A549 (cell line): ENCODE measurements around the gene CGN. TPM values are rescaled to one million over a fixed set of nuclear protein-coding genes. Genes with fewer than 3 reads are reported as not detected.
A peak's percentile ranks its signal among the peaks of the same experiment; 100 is the strongest.
"Not testable (repeated sequence)": the region's sequence is repeated elsewhere in the genome, so short reads cannot be mapped to it uniquely, and the experiment has no call there.

Experiments used
- ATAC-seq, 2 experiments: fragments of 200-7000 bp in 1 of 2; fragments of >200 bp in 1 of 2; cut with Nextera tagmentation in 1 of 2; cut with Tn5 transposase in 1 of 2; 3 replicates each; pipeline versions ENCODE4 v1.8.0 to v1.9.1; 2018 to 2020; ENCODE audit warnings: mild to moderate bottlenecking in 1 of 2, moderate library complexity in 1 of 2
- CTCF ChIA-PET: fragments of 300-600 bp; sonication (Branson Sonifier 250); formaldehyde crosslinking; extraction: SDS; loops from one replicate; lab custom pipeline; 2021; ENCODE audit warnings: antibody characterized with exemption, inconsistent platforms; lab: Yijun Ruan, JAX
- POLR2A ChIA-PET: fragments of 350-600 bp; formaldehyde crosslinking; extraction: SDS; loops from one replicate; lab custom pipeline; 2021; ENCODE audit warnings: antibody characterized with exemption, inconsistent platforms; lab: Yijun Ruan, JAX
- DNase-seq, 2 experiments: peaks; one replicate each; pipeline versions ENCODE4 v3.0.0 to v3.0.0-alpha.2; 2011 to 2016; ENCODE audit warnings: low read depth in 1 of 2, low spot score in 1 of 2
- FAIRE-seq: peaks from 2 replicates; lab custom pipeline; 2011; peaks lifted over from hg19 to GRCh38; lab: Jason Lieb, UNC
- H3K27ac ChIP-seq, 2 experiments: fragments of >200 bp; sonication (Bioruptor Twin); formaldehyde crosslinking; 3 replicates each; pipeline ENCODE4 v1.5.1; 2016 to 2017
- H3K4me1 ChIP-seq: fragments of >200 bp; sonication (Bioruptor Twin); formaldehyde crosslinking; 3 replicates; pipeline ENCODE4 v1.6.1; 2016
- H3K4me2 ChIP-seq: fragments of >200 bp; sonication (Bioruptor Twin); formaldehyde crosslinking; 3 replicates; pipeline ENCODE4 v1.6.1; 2016
- H3K4me3 ChIP-seq: fragments of >200 bp; sonication (Bioruptor Twin); formaldehyde crosslinking; 3 replicates; pipeline ENCODE4 v1.5.1; 2016
- H3K9me3 ChIP-seq: fragments of >200 bp; sonication (Bioruptor Twin); formaldehyde crosslinking; 3 replicates; pipeline ENCODE4 v1.6.1; 2016
- CHD2 ChIP-seq: fragments of 150-350 bp; IDR thresholded peaks from 2 replicates; pipeline ENCODE4 v1.6.1; 2014; ENCODE audit warnings: low read length; ENCODE audit not compliant: partially characterized antibody
- EHF ChIP-seq: fragments of 250-450 bp; sonication (Bioruptor Pico); IDR thresholded peaks from 2 replicates; pipeline ENCODE4 v1.5.0; 2020; ENCODE audit warnings: mild to moderate bottlenecking
- ESRRA ChIP-seq: fragments of 150-350 bp; IDR thresholded peaks from 2 replicates; pipeline ENCODE4 v1.6.1; 2014; ENCODE audit warnings: mild to moderate bottlenecking, low read length, borderline replicate concordance
- FOSB ChIP-seq: fragments of 250-450 bp; sonication (Bioruptor Pico); IDR thresholded peaks from 2 replicates; pipeline ENCODE4 v1.5.0; 2020; ENCODE audit warnings: mild to moderate bottlenecking, moderate library complexity
- GATA3 ChIP-seq: IDR thresholded peaks from 2 replicates; pipeline ENCODE4 v1.6.1; 2012; ENCODE audit warnings: borderline replicate concordance
- HDAC2 ChIP-seq: fragments of 200-600 bp; sonication (generic); IDR thresholded peaks from 2 replicates; pipeline ENCODE4 v1.6.1; 2016
- JUNB ChIP-seq: fragments of >200 bp; sonication (Bioruptor Twin); formaldehyde crosslinking; IDR thresholded peaks from 2 replicates; pipeline ENCODE4 v1.6.1; 2016
- KDM1A ChIP-seq: fragments of 200-600 bp; sonication (generic); IDR thresholded peaks from 2 replicates; pipeline ENCODE4 v1.6.1; 2016; ENCODE audit warnings: low read depth, mild to moderate bottlenecking
- MAFK ChIP-seq: fragments of 450-650 bp; IDR thresholded peaks from 2 replicates; pipeline ENCODE4 v1.6.1; 2014; ENCODE audit not compliant: partially characterized antibody
- NR3C1 ChIP-seq: fragments of >200 bp; sonication (Bioruptor Twin); formaldehyde crosslinking; IDR thresholded peaks from 3 replicates; pipeline ENCODE4 v1.6.1; 2017
- POLR2A ChIP-seq: IDR thresholded peaks from 2 replicates; pipeline ENCODE4 v1.6.1; 2012; ENCODE audit warnings: mild to moderate bottlenecking, low read length
- POLR2AphosphoS2 ChIP-seq: conservative IDR thresholded peaks from 2 replicates; pipeline ENCODE4 v1.6.1; 2012; ENCODE audit warnings: low read length, improper control_type of control experiment, inconsistent platforms
- RNF2 ChIP-seq: fragments of 200-600 bp; sonication (generic); IDR thresholded peaks from 2 replicates; pipeline ENCODE4 v1.6.1; 2016; ENCODE audit warnings: low read depth, mild to moderate bottlenecking, antibody characterized with exemption, moderate library complexity, borderline replicate concordance
- SMC3 ChIP-seq: fragments of >200 bp; sonication (Bioruptor Twin); formaldehyde crosslinking; IDR thresholded peaks from 3 replicates; pipeline ENCODE4 v1.6.1; 2018; ENCODE audit warnings: inconsistent platforms
- SREBF2 ChIP-seq: fragments of 450-650 bp; IDR thresholded peaks from 2 replicates; pipeline ENCODE4 v1.6.1; 2014; ENCODE audit warnings: mild to moderate bottlenecking, moderate library complexity
- TFCP2L1 ChIP-seq: fragments of 250-450 bp; sonication (Bioruptor Pico); IDR thresholded peaks from 2 replicates; pipeline ENCODE4 v1.5.0; 2021; ENCODE audit warnings: mild to moderate bottlenecking
- TP53 ChIP-seq: fragments of 250-450 bp; sonication (Bioruptor Pico); IDR thresholded peaks from 2 replicates; pipeline ENCODE4 v1.5.0; 2021; ENCODE audit warnings: mild to moderate bottlenecking, moderate library complexity
- ZFP36 ChIP-seq: fragments of 450-650 bp; IDR thresholded peaks from 2 replicates; pipeline ENCODE4 v1.6.1; 2014; ENCODE audit warnings: borderline replicate concordance; ENCODE audit not compliant: partially characterized antibody
- ZNF302 ChIP-seq: fragments of 250-450 bp; sonication (Bioruptor Pico); IDR thresholded peaks from 2 replicates; pipeline ENCODE4 v1.9.0; 2021; ENCODE audit warnings: inconsistent platforms, mild to moderate bottlenecking, moderate library complexity
- WGBS: methylation state at CpG from one replicate; pipeline ENCODE4 v1.1.6; 2017; ENCODE audit errors: missing lambda C conversion rate; 5-methylcytosine and 5-hydroxymethylcytosine counted together
- polyA plus RNA-seq, 4 experiments: library from polyadenylated mRNA; depleted of rRNA in 3 of 4; stranded (reverse); fragments of >200 nt; fragmentation: RNase III in 1 of 4; extraction: RNeasy Plus Mini Kit Qiagen cat#74134 plus additional on column Dnase treatment in 1 of 4; gene quantifications; 2 replicates in 3 of 4; 3 replicates in 1 of 4; pipeline ENCODE4 v1.2.3, GENCODE V29; 2011 to 2017
- TF ChIP-seq, protein P1 (sequence below): fragments of >200 bp; sonication (Bioruptor Twin); formaldehyde crosslinking; IDR thresholded peaks from 3 replicates; pipeline ENCODE4 v1.6.1; 2016
- TF ChIP-seq, protein P2 (sequence below): fragments of 150-350 bp; IDR thresholded peaks from 2 replicates; pipeline ENCODE4 v1.6.1; 2014; ENCODE audit warnings: low read depth, mild to moderate bottlenecking, low read length
- TF ChIP-seq, protein P3 (sequence below): fragments of 250-450 bp; sonication (Bioruptor Pico); IDR thresholded peaks from 2 replicates; pipeline ENCODE4 v1.5.0; 2021; ENCODE audit warnings: mild to moderate bottlenecking, moderate library complexity, borderline replicate concordance
- TF ChIP-seq, protein P4 (sequence below): IDR thresholded peaks from 2 replicates; pipeline ENCODE4 v1.6.1; 2012

Gene CGN
- polyA plus RNA-seq, 2 of the 4 experiments (the other 2 are of a cell fraction), result 1.8 to 2.3 TPM

DNA sequence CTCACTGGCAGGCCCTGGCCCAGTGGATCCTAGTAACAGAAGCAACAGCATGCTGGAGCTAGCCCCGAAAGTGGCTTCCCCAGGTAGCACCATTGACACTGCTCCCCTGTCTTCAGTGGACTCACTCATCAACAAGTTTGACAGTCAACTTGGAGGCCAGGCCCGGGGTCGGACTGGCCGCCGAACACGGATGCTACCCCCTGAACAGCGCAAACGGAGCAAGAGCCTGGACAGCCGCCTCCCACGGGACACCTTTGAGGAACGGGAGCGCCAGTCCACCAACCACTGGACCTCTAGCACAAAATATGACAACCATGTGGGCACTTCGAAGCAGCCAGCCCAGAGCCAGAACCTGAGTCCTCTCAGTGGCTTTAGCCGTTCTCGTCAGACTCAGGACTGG lies 7.7 kb downstream of the CGN start (continued):
- TF ChIP-seq, protein P1, sequence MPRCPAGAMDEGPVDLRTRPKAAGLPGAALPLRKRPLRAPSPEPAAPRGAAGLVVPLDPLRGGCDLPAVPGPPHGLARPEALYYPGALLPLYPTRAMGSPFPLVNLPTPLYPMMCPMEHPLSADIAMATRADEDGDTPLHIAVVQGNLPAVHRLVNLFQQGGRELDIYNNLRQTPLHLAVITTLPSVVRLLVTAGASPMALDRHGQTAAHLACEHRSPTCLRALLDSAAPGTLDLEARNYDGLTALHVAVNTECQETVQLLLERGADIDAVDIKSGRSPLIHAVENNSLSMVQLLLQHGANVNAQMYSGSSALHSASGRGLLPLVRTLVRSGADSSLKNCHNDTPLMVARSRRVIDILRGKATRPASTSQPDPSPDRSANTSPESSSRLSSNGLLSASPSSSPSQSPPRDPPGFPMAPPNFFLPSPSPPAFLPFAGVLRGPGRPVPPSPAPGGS, result no peak

DNA sequence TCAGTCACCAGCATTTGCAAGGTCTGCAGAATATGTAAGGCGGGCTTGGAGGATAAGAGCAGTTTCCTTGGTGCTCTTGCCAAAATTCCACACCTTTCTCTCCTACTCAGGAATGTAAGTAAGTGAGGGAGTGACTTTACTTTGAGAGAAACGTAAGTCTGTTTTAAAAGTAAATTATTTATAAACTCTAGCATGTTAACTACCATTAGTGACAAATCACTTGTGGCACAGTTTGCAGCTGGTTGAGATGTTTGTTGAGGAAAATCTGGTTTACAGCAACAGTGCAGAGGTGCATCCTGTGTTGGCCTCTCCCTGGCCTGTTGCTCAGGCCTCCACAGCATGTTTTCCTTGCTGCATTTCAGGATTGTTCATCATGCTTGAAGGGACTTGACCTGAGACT lies 8.5 kb downstream of the CGN start:
- CTCF ChIA-PET, result interaction anchor here (0.5 to 6.9 kb wide), 4 partner anchors 12 to 215 kb away, joined by 3 to 47 read pairs (median 4); no protein-coding TSS in a partner anchor
- TF ChIP-seq RNF2 (no peak), HDAC2 (no peak), ESRRA (no peak), TFCP2L1 (no peak), ZNF302 (no peak), EHF (CRISPR knock-in tag) (no peak), FOSB (CRISPR knock-in tag) (no peak), POLR2AphosphoS2 (no peak)
- Histone ChIP-seq H3K27ac (no peak overlapping the region), H3K4me3 (no peak overlapping the region), H3K4me1 (peaks cover 4% of the 10 kb centered on the region; the same call in 2 of the 3 replicates), H3K4me2 (no peak overlapping the region), H3K9me3 (no peaks in the 10 kb centered on the region)
- 63% methylated on average over 2 of the region's 2 CpGs for WGBS
- DNase-seq (no peak), FAIRE-seq (no peak), ATAC-seq (no peak)
- POLR2A ChIA-PET, result no interaction called here

DNA sequence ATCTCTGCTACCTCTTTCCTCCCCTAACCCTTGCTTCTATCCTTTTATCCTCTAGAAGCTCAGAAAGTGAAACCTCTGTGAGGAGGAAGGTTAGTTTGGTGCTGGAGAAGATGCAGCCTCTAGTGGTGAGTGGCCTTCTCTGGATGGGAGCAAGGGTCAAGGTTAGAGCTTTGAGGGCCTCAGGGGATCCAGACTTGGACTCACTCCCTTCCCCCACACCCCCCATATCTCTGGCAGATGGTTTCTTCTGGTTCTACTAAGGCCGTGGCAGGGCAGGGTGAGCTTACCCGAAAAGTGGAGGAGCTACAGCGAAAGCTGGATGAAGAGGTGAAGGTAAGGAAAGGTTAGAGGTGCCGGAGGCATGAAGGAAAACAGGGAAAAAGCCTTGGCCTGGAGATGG lies 9.2 kb downstream of the CGN start:
- no peak for DNase-seq
- WGBS, result 87% methylated on average over 4 of the region's 4 CpGs
- no peaks in the 10 kb centered on the region for H3K9me3 ChIP-seq
- no peak overlapping the region for H3K4me2 ChIP-seq
- CTCF ChIA-PET, result interaction anchor here (0.5 to 6.9 kb wide), 8 partner anchors 9 to 214 kb away, joined by 3 to 47 read pairs (median 3); partner anchors contain the start of gene CGN
- FAIRE-seq, result no peak
- no peak overlapping the region for H3K4me3 ChIP-seq
- TF ChIP-seq, protein P2, sequence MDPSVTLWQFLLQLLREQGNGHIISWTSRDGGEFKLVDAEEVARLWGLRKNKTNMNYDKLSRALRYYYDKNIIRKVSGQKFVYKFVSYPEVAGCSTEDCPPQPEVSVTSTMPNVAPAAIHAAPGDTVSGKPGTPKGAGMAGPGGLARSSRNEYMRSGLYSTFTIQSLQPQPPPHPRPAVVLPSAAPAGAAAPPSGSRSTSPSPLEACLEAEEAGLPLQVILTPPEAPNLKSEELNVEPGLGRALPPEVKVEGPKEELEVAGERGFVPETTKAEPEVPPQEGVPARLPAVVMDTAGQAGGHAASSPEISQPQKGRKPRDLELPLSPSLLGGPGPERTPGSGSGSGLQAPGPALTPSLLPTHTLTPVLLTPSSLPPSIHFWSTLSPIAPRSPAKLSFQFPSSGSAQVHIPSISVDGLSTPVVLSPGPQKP, result no peak
- TF ChIP-seq ZFP36 (no peak), MAFK (no peak), KDM1A (no peak)
- H3K4me1 ChIP-seq, result peaks cover 4% of the 10 kb centered on the region; the same call in 2 of the 3 replicates
- no peak overlapping the region for H3K27ac ChIP-seq
- POLR2A ChIA-PET, result no interaction called here
- peak in 1 of 2 experiments; percentile 28; a peak in 1 of 6 replicates for ATAC-seq

DNA sequence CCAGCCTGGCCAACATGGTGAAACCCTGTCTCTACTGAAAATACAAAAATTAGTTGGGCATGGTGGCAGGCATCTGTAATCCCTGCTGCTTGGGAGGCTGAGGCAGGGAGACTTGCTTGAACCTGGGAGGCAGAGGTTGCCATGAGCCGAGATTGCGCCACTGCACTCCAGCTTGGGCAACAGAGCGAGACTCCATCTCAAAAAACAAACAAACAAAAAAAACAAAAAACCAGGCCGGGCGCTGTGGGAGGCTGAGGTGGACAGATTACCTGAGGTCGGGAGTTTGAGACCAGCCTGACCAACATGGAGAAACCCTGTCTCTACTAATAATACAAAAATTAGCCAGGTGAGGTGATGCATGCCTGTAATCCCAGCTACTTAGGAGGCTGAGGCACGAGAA lies 11.2 kb downstream of the CGN start:
- H3K9me3 ChIP-seq, H3K4me1 ChIP-seq, FAIRE-seq, H3K4me3 ChIP-seq, H3K4me2 ChIP-seq, DNase-seq, H3K27ac ChIP-seq, ATAC-seq, POLR2A ChIA-PET: not testable (repeated sequence)
- 76% methylated on average over 7 of the region's 7 CpGs for WGBS
- CTCF ChIA-PET, result interaction anchor here (0.6 to 6.9 kb wide), 5 partner anchors 12 to 212 kb away, joined by 3 to 47 read pairs (median 6); no protein-coding TSS in a partner anchor

DNA sequence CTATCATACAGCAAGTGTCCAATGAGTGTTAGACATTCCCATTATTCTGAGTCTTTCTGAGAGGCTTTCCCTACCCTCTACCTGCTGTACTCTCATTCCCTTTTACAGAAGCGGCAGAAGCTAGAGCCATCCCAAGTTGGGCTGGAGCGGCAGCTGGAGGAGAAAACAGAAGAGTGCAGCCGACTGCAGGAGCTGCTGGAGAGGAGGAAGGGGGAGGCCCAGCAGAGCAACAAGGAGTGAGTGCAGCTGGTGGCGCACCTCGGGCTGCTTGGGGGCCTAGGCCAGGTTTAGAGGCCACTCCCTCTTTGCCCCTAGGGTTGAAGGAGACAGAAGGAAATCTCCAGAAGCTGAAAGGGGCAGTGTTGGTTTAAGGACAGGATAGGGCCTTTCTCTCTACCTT lies 12.1 kb downstream of the CGN start:
- no peaks in the 10 kb centered on the region for H3K4me1 ChIP-seq
- H3K27ac ChIP-seq, result no peak overlapping the region
- TF ChIP-seq POLR2A (no peak), TP53 (CRISPR knock-in tag) (no peak), GATA3 (no peak), SMC3 (no peak), CHD2 (no peak), ZFP36 (no peak), SREBF2 (no peak), JUNB (no peak), HDAC2 (no peak), NR3C1 (no peak), EHF (CRISPR knock-in tag) (no peak), FOSB (CRISPR knock-in tag) (no peak)
- TF ChIP-seq, protein P2, result no peak
- TF ChIP-seq, protein P3, sequence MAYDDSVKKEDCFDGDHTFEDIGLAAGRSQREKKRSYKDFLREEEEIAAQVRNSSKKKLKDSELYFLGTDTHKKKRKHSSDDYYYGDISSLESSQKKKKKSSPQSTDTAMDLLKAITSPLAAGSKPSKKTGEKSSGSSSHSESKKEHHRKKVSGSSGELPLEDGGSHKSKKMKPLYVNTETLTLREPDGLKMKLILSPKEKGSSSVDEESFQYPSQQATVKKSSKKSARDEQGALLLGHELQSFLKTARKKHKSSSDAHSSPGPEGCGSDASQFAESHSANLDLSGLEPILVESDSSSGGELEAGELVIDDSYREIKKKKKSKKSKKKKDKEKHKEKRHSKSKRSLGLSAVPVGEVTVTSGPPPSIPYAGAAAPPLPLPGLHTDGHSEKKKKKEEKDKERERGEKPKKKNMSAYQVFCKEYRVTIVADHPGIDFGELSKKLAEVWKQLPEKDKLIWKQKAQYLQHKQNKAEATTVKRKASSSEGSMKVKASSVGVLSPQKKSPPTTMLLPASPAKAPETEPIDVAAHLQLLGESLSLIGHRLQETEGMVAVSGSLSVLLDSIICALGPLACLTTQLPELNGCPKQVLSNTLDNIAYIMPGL (CRISPR knock-in tag), result no peak
- TF ChIP-seq, protein P4, sequence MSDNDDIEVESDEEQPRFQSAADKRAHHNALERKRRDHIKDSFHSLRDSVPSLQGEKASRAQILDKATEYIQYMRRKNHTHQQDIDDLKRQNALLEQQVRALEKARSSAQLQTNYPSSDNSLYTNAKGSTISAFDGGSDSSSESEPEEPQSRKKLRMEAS, result no peak
- ChIA-PET POLR2A (interaction anchor here (0.6 kb wide), 1 partner anchor 195 kb away, joined by 4 read pairs; no protein-coding TSS in a partner anchor), CTCF (interaction anchor here (0.6 to 6.9 kb wide), 6 partner anchors 11 to 286 kb away, joined by 4 to 47 read pairs (median 4); no protein-coding TSS in a partner anchor)
- DNase-seq, result no peak
- no peaks in the 10 kb centered on the region for H3K9me3 ChIP-seq
- ATAC-seq, result no peak
- H3K4me2 ChIP-seq, result no peak overlapping the region
- FAIRE-seq, result no peak
- no peak overlapping the region for H3K4me3 ChIP-seq
- WGBS, result 85% methylated on average over 5 of the region's 5 CpGs
